PFSK-1 (cell line): Measurements from ENCODE around the gene RASA2.

Source experiments
- FOXP2 ChIP-seq: optimal IDR thresholded peaks from 2 replicates; pipeline ENCODE3; 2011; ENCODE audit warnings: borderline replicate concordance, control low read depth, inconsistent platforms; ENCODE audit not compliant: insufficient read depth; ENCODE audit errors: extremely low read length, extremely low read depth
- POLR2AphosphoS5 ChIP-seq: IDR thresholded peaks from 2 replicates; pipeline ENCODE4 v1.6.1; 2012; ENCODE audit warnings: low read depth, mild to moderate bottlenecking, control low read depth, low read length, moderate library complexity
- REST ChIP-seq, 2 experiments: IDR thresholded peaks; 2 replicates each; pipeline versions ENCODE4 v1.6.1 to v1.8.0; 2011 to 2012; ENCODE audit warnings: low read depth in 2 of 2, low read length in 2 of 2, control low read depth in 1 of 2, inconsistent platforms in 1 of 2, mild to moderate bottlenecking in 1 of 2, moderate library complexity in 1 of 2; ENCODE audit not compliant: insufficient read depth in 1 of 2
- SIN3A ChIP-seq: IDR thresholded peaks from 2 replicates; pipeline ENCODE4 v1.6.1; 2012; ENCODE audit warnings: mild to moderate bottlenecking, low read length, moderate library complexity, borderline replicate concordance; ENCODE audit not compliant: insufficient read depth
- TAF1 ChIP-seq: IDR thresholded peaks from 2 replicates; pipeline ENCODE4 v1.6.1; 2012; ENCODE audit warnings: low read length, control low read depth, borderline replicate concordance; ENCODE audit not compliant: insufficient read depth

RASA2 gene

DNA sequence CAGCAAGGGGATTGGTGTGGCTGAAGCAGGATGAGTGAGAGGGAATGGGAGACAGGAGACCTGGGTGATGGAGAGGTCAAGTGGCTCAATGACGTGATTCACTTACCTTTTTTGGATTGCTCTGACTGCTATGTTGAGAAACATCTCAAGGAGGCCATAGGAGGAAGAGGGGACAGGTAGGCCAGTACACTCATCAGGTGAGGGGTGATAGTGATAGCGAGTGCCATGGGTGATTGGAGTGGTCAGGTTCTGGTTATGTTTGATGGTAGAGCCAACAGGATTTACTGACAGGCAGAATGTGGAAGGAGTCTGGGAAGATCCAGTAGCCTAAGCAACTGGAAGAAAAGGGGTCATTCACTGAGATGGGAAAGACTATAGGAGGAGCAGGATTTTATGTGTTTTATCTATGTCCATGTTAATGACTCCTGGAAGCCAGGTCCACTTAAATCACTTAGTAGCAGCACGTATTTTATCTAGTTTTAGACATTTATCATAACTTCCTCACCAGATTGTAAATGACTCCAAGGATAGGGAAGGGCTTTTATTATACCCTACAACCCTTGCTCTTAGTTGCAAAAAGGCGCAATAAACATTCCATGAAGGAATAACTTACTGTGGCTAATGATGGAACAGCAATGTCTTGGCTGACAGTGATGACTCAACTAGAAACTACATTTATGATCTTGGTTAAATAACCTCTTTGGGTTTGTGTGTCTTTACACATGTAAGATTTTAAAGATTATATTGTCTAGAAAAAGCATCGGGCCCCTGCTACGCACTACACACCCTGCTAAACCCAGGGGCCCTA lies 131.5 kb downstream of the RASA2 start:
- TF ChIP-seq FOXP2 = no peak
- TF ChIP-seq SIN3A = no peak

- no peak for TF ChIP-seq SIN3A
- no peak for TF ChIP-seq TAF1
Measured at GRCh38 chr3:141618938-141619337, 132.1 kb downstream of the RASA2 start.

DNA sequence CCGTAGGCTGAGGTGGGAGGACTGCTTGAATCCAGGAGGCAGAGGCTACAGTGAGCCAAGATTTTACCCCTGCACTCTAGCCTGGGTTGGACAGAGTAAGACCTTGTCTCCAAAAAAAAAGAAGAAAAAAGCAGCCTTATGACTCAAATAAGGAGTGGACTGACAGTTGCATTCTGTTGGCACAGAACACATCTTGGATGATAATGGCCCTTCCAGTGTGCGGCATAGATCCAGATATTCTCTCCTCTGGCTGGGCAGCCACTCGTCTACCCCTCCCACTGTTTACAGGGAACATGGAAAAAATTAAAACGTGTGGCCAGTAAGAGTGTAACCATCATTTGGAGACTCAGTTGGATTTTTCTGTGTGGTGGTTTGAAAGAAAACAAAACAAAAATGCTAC lies 132.6 kb downstream of the RASA2 start:
- no peak for TF ChIP-seq POLR2AphosphoS5
- TF ChIP-seq REST (IDR thresholded peaks at IDR 0.05; ENCODE audit: insufficient read depth in 1 of 2, low read depth in 2 of 2, low read length in 2 of 2) = no peak
- TF ChIP-seq SIN3A = no peak
- no peak for TF ChIP-seq TAF1
- TF ChIP-seq FOXP2 = no peak

GRCh38 chr3:141623691-141624090 lies 136.9 kb downstream of the RASA2 start:
- no peak for TF ChIP-seq TAF1
- TF ChIP-seq POLR2AphosphoS5 = no peak
- no peak for TF ChIP-seq REST (IDR thresholded peaks at IDR 0.05; ENCODE audit: insufficient read depth in 1 of 2, low read depth in 2 of 2, low read length in 2 of 2)
- TF ChIP-seq SIN3A = no peak

DNA sequence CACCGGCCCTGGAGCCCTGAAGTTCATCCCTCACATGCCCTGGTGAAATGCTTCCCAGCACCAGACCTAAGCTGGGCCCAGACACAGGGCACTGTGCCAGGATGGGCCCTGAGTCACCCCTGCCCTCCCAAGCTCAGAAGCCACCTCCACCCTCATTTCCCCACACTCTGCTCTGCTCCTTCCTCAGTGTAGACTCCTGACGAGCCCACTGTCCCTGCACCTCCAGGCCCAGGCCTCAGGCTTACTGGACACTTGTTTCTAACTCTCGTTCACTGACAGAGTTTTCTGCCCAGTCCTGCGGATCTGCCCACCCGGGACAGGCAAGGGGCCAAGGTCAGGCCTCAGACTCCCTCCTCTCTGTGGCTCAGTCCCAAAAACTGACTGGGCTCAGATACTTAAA lies 138.7 kb downstream of the RASA2 start:
- TF ChIP-seq FOXP2 = no peak
- no peak for TF ChIP-seq TAF1
- TF ChIP-seq POLR2AphosphoS5 = no peak
- no peak for TF ChIP-seq SIN3A
- no peak for TF ChIP-seq REST (IDR thresholded peaks at IDR 0.05; ENCODE audit: insufficient read depth in 1 of 2, low read depth in 2 of 2, low read length in 2 of 2)

DNA sequence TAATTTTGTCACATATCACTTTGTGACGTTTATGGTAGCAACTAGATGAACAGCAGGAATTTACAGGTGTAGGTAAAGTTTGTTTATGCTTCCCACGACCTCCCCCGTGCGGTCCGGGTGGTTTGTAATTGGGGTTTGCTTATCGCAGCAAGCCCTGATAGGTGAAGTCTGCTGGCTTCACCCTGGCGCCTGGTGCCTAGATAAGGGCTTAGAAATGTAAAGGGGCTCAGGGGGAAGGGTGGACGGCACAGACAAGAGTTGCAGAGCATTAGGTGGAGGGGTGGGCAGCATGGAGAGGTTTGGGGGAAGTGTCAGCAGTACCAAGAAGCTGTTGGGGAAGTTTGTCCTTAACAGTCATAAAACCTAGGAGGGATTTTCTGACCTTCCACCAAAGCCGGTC lies 143.1 kb downstream of the RASA2 start:
- no peak for TF ChIP-seq FOXP2
- TF ChIP-seq POLR2AphosphoS5 = no peak
- no peak for TF ChIP-seq SIN3A
- TF ChIP-seq TAF1 = no peak
- no peak for TF ChIP-seq REST (IDR thresholded peaks at IDR 0.05; ENCODE audit: insufficient read depth in 1 of 2, low read depth in 2 of 2, low read length in 2 of 2)
